NCI-H2107 treated with DMSO at 0.1 percent for 48 hours (cell line): ENCODE data around the gene USH1G.

Experiments used
- DNase-seq: peaks from one replicate; lab custom pipeline; 2025; ENCODE audit not compliant: unreplicated experiment; lab: John Stamatoyannopoulos, UW

The USH1G gene

DNA sequence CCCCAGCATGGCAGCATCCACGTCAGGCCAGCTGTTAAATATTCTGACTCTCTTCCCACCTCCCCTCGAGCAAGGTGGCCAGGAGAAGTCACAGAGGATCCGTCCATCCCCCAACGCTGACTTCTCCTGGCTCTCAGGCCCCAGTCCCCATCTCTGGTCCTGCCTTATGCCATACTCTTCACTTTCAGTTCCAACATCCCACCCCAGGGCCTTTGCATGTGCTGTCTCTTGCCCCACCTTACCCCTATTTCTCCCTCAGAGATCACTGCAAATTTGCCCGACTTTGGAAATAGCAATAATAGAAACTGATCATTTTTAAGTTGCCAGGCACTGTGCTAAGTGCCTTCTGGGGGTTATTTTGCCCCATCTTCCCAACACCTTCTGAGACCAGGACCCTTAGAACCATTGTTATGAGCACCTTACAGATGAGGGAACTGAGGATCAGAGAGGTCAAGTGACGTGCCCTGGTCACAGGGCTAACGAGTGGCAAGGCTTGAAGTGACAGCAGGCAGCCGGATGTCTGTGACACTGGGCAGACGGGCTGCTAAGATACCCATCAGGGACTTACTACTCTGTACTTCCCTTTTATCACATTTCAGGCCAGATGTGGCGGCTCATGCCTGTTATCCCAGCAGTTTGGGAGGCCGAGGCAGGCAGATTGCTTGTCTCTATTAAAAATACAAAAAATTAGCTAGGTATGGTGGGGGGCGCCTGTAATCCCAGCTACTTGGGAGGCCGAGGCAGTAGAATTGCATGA lies 31.8 kb upstream of the USH1G start:
- DNase-seq: no peak

DNA sequence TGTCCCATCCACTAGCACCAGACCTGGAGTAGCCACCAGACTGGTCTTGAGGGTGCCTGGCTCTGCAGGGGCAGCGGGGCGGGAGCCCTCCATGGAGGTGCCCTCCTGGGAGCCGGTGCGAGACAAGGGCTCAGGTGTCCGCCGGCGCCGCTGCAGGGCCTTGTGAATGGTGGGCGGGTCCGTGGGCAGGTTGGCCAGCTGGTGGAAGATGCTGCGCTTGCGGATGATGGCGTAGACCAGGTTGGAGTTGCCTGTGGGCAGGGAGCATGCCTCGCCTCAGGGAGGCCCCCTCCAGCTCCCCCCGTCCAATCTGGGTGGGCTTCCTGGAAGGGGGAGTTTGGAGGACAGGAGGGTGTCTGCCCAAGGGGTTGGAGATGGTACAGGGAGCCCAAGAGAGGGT lies 31.1 kb upstream of the USH1G start:
- no peak for DNase-seq

DNA sequence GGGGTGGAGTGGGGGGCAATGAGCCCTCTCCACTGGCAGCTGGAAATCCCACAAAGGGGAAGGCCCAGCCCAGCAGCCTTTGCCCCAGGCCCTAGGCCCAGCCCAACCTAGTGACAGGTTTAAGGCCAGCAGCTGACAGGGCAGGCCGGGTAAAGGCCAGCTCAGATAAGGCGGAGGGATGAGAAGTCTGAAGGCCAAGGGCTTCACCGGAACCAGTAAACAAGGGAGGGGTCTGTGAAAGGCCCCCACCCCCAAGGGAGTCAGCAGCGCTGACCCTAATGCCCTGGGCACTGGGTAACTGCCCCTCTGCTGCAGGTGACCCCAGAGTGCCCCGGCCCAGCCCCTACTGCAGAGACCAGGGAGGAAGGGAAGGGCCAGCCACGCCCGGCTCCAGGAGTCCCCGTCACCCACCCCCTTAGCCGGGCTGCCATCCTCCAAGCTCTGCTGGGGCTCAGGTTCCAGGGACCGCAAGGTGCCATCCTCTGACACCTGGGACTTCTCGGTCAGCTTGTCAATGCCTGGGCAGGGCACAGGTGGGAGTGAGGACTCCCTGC lies 30.2 kb upstream of the USH1G start:
- DNase-seq: no peak

DNA sequence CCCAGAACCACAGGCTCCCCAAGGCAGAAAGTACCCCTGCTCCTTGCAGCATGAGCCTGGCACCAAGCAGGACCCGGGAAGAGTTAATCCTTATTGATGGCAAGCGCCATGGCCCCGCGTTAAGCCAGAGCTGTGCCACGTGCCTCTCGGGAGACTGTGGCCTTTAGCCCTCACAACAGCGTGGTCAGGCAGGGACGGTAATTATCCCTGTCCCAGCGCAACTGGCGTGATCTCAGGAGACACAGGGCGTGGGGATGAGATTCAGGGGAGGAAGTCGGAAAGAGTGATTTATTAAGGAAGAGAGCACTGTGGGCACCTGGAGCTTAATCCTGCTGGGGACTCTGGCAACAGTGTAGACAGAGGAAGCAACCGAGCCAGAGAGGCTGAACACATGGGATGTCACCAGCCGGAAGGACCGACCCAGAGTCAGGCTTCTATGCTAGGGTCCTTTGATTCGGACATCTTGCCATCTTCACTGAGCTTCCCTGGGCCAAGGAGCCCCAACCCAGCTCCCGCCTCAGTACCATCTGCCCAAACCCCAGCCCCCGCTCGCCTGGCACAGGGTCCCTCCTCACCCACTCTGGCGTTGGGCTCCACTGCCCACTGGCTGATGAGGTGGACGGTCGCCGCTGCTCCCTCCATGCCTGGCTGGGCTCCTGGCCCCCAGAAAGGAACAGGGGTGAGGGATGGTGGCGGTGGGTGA lies 29.5 kb upstream of the USH1G start:
- no peak for DNase-seq

- DNase-seq: no peak
Measured at GRCh38 chr17:74951680-74952421, 28.8 kb upstream of the USH1G start.

DNA sequence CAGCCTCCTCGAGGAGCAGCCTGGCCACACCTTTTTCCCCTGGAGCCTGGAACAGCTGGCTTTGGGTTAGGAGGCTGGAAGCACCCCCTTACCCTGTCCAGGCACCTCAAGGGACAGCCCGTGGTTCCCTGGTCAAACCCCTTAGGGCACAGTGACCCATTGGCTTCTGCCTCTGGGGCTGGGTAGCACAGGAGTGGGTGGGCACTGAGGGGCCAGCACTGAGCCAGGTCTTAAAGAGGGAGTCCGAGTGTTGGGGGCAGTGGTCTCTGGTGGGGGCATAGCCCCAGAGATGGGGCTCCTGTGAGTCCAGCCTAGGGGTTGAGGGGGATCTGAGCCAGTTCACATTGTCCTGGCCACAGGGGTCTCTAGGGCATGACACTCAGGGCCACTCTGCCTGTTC lies 28.0 kb upstream of the USH1G start:
- DNase-seq: no peak

DNA sequence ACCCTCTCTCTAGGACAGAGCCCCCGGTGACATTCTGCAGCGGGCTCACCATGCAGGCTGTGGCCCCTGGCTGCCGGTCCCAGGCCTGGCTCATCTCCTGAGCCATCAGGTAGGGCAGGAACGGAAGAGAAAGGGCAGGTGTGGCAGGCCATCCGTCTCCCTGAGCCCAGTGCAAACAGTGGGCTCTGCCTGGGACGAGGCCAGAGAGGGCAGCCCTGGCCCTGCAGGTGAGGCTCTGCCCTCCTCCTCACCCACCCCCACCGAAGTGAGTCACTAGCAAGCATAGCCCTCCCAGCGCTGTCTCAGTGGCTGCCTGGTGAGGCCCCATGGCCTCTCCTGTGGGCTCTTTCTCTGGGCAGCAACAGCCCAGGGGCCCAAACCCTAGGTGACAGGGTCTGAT lies 27.2 kb upstream of the USH1G start:
- DNase-seq: no peak

DNA sequence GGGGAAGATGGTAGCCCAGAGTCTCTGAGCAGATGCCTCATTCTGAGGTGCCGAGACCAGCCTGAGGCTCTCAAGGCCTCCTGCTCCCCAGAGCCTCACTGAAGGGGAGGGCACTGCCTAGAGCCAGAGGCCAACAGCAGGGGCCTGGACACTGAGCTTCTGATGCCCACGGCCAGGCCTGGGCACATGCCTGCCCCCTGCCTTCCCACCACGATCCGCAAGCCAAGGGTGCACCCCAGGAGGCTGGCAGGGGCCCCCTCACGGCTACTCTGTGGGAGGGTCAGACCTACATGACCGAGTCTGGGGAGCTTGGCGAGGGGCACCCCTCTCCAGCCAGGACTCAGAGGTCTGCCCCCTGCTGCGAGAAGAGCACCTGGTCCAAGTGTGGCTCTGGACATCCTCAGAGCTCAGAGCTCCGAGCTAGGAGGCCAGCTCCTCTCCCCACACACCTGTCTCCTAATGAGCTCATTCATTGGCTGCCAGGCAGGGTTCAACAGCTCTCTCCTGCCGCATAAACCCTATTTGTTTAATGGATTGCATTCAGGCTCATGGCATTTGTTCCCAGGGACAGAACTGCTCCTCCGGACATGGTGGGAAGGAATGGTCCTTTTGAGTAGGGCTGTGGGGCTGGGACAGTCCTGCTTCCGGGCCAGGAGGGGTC lies 26.5 kb upstream of the USH1G start:
- DNase-seq: no peak

DNA sequence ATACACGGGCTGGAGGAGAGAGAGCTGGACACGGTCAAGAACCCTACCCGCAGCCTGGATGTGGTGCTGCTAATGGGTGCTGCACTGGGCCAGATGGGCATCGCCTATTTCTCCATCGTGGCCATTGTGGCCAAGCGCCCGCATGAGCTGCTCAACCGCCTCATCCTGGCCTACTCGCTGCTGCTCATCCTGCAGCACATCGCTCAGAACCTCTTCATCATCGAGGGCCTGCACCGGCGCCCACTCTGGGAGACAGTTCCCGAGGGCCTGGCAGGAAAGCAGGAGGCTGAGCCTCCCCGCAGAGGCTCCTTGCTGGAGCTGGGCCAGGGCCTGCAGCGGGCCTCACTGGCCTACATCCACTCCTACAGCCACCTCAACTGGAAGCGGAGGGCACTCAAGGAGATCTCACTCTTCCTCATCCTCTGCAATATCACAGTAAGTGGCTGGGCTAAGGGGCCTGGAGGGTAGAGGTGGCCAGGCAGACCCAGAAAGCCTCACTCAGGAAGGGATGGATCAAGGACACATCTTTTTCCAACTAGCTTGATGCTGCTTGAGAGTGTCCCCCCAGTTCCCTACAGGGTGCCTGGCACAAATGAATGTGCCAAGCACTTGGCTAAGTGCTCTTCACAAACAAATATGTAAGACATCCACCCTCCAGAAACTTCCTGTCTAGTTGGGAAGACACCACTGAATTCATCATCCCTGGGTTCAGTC lies 24.1 kb upstream of the USH1G start:
- DNase-seq: no peak

GRCh38 chr17:74946641-74947040 lies 23.6 kb upstream of the USH1G start:
- DNase-seq: no peak

- no peak for DNase-seq
Measured at GRCh38 chr17:74945543-74945942, 22.5 kb upstream of the USH1G start.

DNA sequence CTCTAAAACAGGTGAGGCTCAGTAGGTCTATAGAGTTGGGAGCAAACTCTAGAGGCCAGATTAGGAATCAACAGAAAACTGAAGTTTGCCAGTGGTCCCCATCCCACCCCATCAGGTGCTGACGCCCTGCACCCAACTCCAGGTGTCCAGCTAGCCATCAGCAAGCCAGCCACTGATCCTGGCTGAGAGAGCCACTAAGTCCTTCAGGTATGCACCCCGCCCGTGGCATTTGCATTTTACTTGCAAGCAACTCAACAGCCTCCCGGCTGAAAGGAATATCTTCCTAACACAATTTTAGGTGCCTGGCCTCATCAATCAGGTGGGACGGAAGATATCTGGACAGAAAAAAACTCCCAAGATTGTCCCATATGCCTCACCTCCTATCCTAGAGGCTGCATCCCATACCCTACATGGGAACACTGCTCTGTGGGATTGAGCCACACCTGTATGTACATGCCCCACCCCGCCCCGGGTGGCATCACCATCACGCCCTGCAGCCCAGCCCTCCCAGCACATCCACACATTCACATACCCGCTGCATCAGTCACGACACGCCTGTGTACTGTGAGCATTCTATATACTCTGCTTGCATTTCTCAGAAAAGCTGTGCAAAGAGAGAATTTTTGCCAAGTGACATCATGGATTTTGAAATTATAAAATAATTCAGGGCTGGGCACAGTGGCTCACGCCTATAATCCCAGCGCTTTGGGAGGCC lies 20.9 kb upstream of the USH1G start:
- no peak for DNase-seq

- no peak for DNase-seq
Measured at GRCh38 chr17:74941128-74941725, 18.2 kb upstream of the USH1G start.

DNA sequence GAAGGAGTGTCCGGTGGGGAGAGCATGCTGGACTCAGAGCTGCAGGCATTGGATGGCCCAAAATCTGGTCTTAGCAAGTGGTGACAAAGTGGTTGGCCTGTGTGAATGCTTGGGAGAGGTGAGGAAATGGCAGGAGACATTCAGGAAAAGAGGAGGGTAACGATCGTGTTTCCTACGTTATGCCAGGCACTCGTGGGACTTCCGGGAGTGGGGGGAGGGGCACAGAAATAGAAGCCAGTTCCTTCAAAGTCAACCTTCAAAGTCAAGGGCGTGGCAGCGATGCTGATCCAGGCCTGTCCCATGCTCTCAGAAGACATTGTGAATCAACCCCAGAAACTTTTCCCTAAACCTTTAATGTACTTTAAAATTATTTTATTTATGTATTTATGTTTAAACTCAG lies 16.5 kb upstream of the USH1G start:
- no peak for DNase-seq

GRCh38 chr17:74938194-74938950 lies 15.3 kb upstream of the USH1G start:
- DNase-seq: no peak

GRCh38 chr17:74937064-74938051 lies 14.3 kb upstream of the USH1G start:
- no peak for DNase-seq

- DNase-seq: no peak
Measured at GRCh38 chr17:74936470-74936799, 13.4 kb upstream of the USH1G start.
